ENCODE data around the gene SKP1.

SKP1 gene

DNA sequence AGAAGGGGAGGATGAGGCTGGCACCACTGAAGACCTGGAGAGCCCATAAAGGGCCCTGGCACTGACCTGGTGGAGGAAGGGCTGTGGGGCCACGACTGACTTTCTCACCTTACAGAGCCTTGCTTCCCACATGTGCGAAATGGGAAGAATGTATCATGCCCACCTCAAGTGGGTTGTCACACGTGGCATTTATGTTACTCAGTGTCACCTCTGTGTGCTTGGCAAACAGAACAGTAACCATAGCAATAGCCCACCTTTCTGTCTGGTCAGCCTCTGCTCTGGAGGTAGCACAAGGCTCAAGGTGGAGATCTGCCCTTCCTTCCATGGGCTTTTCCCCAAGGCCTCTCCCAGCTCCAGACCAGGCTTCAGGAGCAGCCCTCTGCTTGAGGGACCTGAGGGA, 45.6 kb downstream of the SKP1 start:
- no peaks in the 10 kb centered on the region for H3K27me3 ChIP-seq (ENCODE audit: control insufficient read depth in 1 of 2, insufficient read depth in 2 of 2, low read length in 2 of 2)
- no peak overlapping the region for H3K27ac ChIP-seq (ENCODE audit: low read depth, low read length)
- H3K9me3 ChIP-seq (ENCODE audit: low read length), result no peaks in the 10 kb centered on the region
- H3K4me1 ChIP-seq (ENCODE audit: insufficient read depth, low read length), result no peaks in the 10 kb centered on the region
- no peak overlapping the region for H3K4me3 ChIP-seq (ENCODE audit: low read depth in 1 of 2, low read length in 2 of 2)
- H3K9ac ChIP-seq (ENCODE audit: low read length), result no peak overlapping the region
- H3K36me3 ChIP-seq (ENCODE audit: insufficient read depth, low read length), result peaks cover 32% of the 10 kb centered on the region

DNA sequence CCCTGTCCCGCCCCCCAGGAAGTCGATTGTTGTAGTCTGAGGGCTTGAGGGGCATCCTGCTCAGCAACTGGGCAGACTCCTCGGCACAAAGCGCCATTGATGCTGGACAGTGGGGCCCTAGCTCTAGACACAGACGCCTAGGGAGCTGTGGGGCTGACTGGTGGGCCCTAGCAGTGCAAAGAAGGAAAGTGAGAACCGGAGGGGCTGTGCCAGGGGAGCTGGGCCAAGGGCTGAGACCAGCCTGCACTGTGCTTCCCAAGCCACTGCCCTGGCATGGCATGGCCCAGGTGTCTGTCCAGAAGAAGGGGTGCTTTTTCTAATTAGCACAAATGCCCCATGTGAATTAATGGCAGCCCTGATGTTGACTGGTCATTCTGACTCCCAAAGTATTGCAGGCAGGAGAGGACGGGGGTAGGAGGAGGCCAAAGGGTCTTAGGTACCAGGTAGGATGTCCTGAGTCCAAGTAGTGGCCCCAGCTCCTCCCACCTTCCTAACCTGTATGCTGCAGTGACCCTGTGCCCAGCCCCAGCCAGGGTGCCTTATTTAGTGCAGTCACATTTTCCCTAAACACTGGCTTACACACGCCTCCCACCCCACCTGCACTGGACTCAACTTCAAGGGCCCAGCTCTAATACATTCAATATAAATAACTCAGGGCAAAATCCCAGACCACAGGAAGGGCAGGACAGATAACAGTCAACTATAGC, 46.4 kb downstream of the SKP1 start:
- Histone ChIP-seq H3K4me3 (ENCODE audit: low read depth in 1 of 2, low read length in 2 of 2) (no peak overlapping the region), H3K27me3 (ENCODE audit: control insufficient read depth in 1 of 2, insufficient read depth in 2 of 2, low read length in 2 of 2) (no peaks in the 10 kb centered on the region), H3K27ac (ENCODE audit: low read depth, low read length) (no peak overlapping the region), H3K36me3 (ENCODE audit: insufficient read depth, low read length) (peaks cover 24% of the 10 kb centered on the region), H3K4me1 (ENCODE audit: insufficient read depth, low read length) (peaks cover 4% of the 10 kb centered on the region), H3K9ac (ENCODE audit: low read length) (no peak overlapping the region), H3K9me3 (ENCODE audit: low read length) (no peaks in the 10 kb centered on the region)

DNA sequence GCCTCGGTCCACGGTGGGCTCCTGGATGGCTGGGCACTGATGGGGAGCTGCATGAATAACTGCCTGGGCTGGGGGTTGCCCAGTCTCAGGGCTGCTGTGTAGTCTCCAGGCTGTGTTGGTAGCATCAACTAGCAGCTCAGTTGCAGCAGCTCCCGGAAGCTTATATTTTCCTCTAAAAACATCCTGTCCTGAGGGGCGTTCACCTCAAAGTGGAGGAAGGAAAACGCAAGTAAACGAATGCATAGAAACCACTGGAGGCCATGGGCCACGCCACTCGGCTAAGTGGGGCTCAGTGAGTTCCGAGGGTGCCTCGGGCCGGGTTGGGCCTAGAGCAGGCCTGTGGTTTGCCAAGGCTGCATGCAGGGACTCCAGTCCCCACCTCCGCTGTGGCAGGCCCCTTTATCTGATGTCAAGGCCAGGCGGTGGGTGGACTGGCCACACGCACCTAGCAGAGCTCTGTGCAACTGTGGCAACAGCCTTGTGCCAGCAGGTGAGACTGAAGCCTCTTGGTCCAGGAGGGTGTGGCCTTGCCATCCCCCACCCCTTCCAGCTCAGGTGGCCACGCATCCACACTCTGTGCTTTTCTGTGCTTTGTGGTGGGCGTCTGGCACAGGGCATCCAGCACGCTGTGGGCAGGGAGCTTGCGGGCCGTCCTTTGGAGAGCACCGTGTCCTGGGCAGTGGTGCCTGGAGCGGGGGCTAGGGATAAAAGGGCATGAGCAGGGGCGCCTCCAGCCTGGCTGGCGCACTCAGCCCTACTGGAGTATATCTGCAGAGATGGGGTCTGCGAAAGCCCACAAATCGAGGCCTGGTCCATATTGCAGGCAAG, 47.1 kb downstream of the SKP1 start:
- H3K27me3 ChIP-seq (ENCODE audit: control insufficient read depth in 1 of 2, insufficient read depth in 2 of 2, low read length in 2 of 2), result no peaks in the 10 kb centered on the region
- H3K27ac ChIP-seq (ENCODE audit: low read depth, low read length), result no peak overlapping the region
- H3K4me1 ChIP-seq (ENCODE audit: insufficient read depth, low read length), result peaks cover 12% of the 10 kb centered on the region
- no peaks in the 10 kb centered on the region for H3K9me3 ChIP-seq (ENCODE audit: low read length)
- H3K9ac ChIP-seq (ENCODE audit: low read length), result no peak overlapping the region
- H3K4me3 ChIP-seq (ENCODE audit: low read depth in 1 of 2, low read length in 2 of 2), result no peak overlapping the region
- H3K36me3 ChIP-seq (ENCODE audit: insufficient read depth, low read length), result peaks cover 20% of the 10 kb centered on the region

DNA sequence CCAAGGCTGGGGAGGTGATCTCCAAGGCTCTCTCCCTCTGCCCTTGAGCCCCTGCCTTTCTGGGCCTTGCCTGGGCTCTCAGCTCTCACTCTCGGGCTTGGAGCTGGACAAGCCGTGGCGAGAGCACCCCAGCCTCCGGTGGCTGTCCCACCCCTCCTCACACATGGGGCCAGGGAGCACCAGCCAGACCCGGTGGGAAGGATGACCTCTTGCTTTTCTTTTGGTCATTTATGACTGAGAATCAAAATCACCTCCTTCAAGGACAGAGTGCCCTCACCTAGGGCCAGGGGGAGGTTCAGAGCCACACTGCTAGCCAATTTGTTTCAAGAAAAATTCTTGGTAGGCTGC, 48.1 kb downstream of the SKP1 start:
- Histone ChIP-seq H3K27me3 (ENCODE audit: control insufficient read depth in 1 of 2, insufficient read depth in 2 of 2, low read length in 2 of 2) (no peaks in the 10 kb centered on the region), H3K27ac (ENCODE audit: low read depth, low read length) (no peak overlapping the region), H3K4me1 (ENCODE audit: insufficient read depth, low read length) (peaks cover 12% of the 10 kb centered on the region), H3K9ac (ENCODE audit: low read length) (no peak overlapping the region), H3K9me3 (ENCODE audit: low read length) (no peaks in the 10 kb centered on the region), H3K4me3 (ENCODE audit: low read depth in 1 of 2, low read length in 2 of 2) (no peak overlapping the region), H3K36me3 (ENCODE audit: insufficient read depth, low read length) (peaks cover 12% of the 10 kb centered on the region)

DNA sequence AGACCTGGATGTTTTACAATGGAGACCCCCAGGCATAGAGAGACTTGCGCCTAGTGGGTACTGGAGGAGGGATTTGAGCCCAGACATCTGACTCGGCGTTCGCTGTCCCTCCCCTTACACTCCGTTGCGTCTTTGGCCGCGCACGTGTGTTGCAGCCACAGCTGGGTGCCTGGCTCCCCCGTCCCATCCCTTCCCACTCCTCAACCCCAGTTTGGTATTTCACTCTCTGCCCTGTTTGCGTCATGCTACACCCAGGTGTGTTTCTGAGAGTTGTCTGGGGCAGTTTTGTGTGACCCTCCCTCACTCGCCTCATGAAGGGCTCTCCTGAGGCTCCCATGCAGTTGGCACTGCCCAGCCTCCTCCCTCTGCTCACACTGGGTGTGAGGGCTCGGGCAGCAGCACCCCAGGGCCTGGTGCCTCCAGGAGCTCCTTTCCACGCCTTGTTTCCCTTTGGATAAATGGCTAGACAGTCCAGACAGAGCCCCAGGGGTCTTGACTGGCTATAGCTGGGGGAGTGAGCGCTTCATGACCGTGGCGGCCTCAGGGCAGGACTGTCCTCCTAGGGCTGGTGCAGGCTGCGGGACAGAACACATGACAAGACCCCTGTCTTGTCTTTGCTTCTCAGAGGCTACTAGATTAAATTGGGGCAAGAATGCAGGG, 48.6 kb downstream of the SKP1 start:
- peaks cover 12% of the 10 kb centered on the region for H3K36me3 ChIP-seq (ENCODE audit: insufficient read depth, low read length)

DNA sequence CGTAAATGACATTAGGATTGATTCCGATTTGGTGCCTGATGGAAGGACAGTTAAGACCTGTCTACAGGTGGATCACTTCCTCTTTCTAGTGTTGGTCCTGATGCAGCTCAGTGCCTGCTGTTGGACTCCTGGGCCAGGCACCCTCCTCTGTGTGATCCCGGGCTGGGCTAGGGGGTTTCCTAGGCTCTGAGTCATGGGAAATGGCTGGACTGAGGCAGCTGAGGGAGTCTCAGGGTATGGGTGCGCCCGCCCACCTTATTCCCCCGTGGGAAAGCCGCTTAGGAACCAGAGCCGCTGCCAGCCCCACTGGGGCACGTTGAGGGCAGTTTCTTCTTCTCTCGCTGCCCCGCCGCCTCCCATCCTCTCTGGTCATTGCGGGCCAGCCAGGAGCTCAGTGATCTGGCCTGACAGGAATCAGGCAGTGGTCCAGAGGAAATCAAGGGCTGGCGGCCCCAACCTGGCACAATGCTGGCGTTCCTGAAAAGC, 49.3 kb downstream of the SKP1 start:
- no peak overlapping the region for H3K9ac ChIP-seq (ENCODE audit: low read length)
- peaks cover 12% of the 10 kb centered on the region for H3K36me3 ChIP-seq (ENCODE audit: insufficient read depth, low read length)
- H3K9me3 ChIP-seq (ENCODE audit: low read length), result no peaks in the 10 kb centered on the region
- H3K4me1 ChIP-seq (ENCODE audit: insufficient read depth, low read length), result peaks cover 12% of the 10 kb centered on the region
- H3K4me3 ChIP-seq (ENCODE audit: low read depth in 1 of 2, low read length in 2 of 2), result no peak overlapping the region
- no peak overlapping the region for H3K27ac ChIP-seq (ENCODE audit: low read depth, low read length)
- H3K27me3 ChIP-seq (ENCODE audit: control insufficient read depth in 1 of 2, insufficient read depth in 2 of 2, low read length in 2 of 2), result no peaks in the 10 kb centered on the region

More for the DNA sequence above, 48.6 kb downstream of the SKP1 start:
- Histone ChIP-seq H3K4me1 (ENCODE audit: insufficient read depth, low read length) (peaks cover 12% of the 10 kb centered on the region), H3K27ac (ENCODE audit: low read depth, low read length) (no peak overlapping the region), H3K4me3 (ENCODE audit: low read depth in 1 of 2, low read length in 2 of 2) (no peak overlapping the region), H3K9ac (ENCODE audit: low read length) (no peak overlapping the region), H3K27me3 (ENCODE audit: control insufficient read depth in 1 of 2, insufficient read depth in 2 of 2, low read length in 2 of 2) (no peaks in the 10 kb centered on the region), H3K9me3 (ENCODE audit: low read length) (no peaks in the 10 kb centered on the region)

DNA sequence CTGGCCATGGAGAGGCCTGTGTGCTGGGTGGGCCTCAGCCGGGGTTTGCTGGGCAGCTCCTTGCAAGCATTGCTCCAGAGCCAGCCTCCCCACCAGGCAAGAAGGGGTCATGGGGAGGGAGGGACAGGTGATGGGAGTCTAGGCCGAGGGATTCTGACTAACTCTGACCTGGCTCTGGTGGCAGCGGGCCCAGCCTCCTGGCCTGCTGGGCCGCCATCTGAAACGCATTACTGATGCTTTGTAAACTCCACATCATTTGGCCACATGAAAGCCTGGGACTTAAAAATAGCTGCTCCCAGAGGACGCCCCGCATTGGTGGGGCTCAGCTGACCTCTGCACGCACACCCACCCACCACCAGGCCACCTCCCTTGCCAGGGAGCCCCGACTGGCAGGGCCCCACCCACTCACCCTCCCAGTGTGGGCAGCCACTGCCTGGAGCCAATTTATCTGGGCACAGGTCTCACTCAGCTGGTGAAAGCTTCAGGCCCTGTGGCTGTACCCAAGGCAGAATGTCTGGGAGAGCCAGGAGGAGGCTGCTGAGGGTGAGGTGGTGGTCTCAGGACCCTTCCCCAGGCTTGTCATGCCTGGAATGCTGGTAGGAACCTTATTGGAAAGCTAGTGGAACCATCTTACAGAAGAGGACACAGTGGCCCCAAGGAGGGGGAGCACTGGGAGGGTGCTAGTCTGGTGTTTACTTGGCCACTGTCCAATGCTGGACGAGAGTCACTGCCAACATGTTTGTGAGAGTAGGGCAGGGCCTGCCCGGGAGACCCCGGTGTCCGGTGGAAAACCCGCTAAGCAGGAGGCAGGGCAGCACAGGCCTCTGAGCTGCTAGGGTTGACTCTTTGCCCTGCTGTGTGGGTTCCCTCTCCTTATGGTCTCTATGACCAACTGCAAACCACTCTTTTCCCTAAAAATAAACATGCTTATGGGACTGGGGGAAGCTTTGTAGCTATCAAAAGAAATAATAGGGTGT, 51.4 kb downstream of the SKP1 start:
- Histone ChIP-seq H3K4me3 (ENCODE audit: low read depth in 1 of 2, low read length in 2 of 2) (no peak overlapping the region), H3K36me3 (ENCODE audit: insufficient read depth, low read length) (peaks cover 12% of the 10 kb centered on the region), H3K27ac (ENCODE audit: low read depth, low read length) (no peak overlapping the region), H3K4me1 (ENCODE audit: insufficient read depth, low read length) (peaks cover 12% of the 10 kb centered on the region), H3K9me3 (ENCODE audit: low read length) (no peaks in the 10 kb centered on the region), H3K27me3 (ENCODE audit: control insufficient read depth in 1 of 2, insufficient read depth in 2 of 2, low read length in 2 of 2) (no peaks in the 10 kb centered on the region), H3K9ac (ENCODE audit: low read length) (no peak overlapping the region)

DNA sequence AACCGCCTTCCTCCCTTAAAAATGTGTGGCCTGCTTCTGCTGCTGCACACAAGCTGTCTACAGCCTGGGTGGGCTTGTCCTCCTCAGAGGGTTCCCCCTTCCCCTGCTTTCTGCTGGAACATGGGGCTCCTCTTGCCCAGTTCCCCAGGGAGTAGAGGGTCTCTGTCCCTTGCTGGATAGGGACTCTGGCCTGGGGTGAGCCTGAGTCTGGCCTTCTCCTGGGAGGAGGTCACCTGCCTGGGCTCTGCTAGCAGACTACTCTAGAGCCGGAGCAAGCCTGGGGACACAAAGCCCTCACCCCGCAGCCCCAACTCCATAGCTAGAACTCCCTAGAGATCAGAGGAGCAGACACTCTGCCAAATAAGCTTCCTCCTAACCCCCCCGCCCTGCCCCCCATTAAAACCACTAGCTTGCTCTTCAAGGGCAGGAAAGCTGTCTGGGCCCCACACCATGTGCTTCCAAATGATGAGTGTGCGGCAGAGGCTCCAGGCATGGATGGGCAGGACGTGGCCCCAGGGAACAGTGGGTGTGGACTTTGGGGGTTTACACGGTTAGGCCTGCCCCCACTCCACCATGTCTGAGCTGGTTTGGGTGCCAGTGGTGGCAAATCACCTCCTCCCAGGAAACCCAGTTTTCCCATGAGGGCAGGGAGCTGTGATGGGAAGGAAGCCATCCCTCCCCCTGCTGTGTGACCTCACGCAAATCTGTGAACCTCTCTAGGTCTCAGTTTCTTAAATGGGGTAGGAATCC, 52.3 kb downstream of the SKP1 start:
- Histone ChIP-seq H3K27me3 (ENCODE audit: control insufficient read depth in 1 of 2, insufficient read depth in 2 of 2, low read length in 2 of 2) (no peaks in the 10 kb centered on the region), H3K4me3 (ENCODE audit: low read depth in 1 of 2, low read length in 2 of 2) (no peak overlapping the region), H3K9ac (ENCODE audit: low read length) (no peak overlapping the region), H3K27ac (ENCODE audit: low read depth, low read length) (no peak overlapping the region), H3K4me1 (ENCODE audit: insufficient read depth, low read length) (peaks cover 12% of the 10 kb centered on the region), H3K36me3 (ENCODE audit: insufficient read depth, low read length) (peaks cover 9% of the 10 kb centered on the region), H3K9me3 (ENCODE audit: low read length) (no peaks in the 10 kb centered on the region)

DNA sequence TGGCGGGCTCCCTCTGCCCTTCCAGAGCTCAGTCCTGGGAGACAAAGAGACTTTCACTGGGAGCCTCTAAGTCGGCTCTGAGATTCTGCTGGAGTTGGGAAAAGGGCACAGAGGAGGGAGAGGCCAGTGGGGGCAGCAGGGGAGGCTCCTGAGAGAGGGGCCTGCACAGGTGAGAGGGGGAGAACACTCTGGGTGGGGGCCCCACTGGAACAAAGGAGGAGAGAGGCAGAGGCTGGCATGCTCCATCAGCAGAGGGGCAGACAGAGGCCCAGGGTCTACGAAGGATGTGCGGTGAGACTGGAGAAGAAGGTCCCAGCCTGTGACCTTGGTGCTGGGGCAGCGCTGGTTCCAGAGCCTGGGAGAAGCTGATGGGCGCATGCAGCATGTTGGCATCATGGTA, 53.4 kb downstream of the SKP1 start:
- no peaks in the 10 kb centered on the region for H3K27me3 ChIP-seq (ENCODE audit: control insufficient read depth in 1 of 2, insufficient read depth in 2 of 2, low read length in 2 of 2)
- H3K4me1 ChIP-seq (ENCODE audit: insufficient read depth, low read length), result peaks cover 12% of the 10 kb centered on the region
- H3K9ac ChIP-seq (ENCODE audit: low read length), result no peak overlapping the region
- H3K9me3 ChIP-seq (ENCODE audit: low read length), result no peaks in the 10 kb centered on the region
- H3K36me3 ChIP-seq (ENCODE audit: insufficient read depth, low read length), result no peaks in the 10 kb centered on the region
- no peak overlapping the region for H3K4me3 ChIP-seq (ENCODE audit: low read depth in 1 of 2, low read length in 2 of 2)
- H3K27ac ChIP-seq (ENCODE audit: low read depth, low read length), result no peak overlapping the region

DNA sequence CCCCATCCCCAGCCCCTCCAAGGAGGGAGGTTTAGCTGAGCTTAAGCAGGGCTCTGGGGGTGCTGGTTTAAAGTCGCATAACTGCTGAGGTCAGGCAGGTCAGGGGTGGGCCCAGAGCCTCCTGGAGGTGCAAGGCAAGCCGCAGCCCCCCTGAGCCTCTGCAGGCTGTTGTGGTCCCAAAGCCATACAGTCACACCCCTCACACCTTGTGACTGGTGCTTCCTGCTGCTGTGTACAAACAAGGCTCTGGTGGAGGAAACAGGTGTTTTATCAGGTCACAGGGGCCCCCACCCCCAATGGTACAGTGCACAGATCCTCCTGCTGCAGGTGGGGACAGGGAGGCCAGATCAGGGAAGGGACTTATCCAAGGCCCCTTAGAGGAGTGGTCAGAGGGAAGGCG, 54.2 kb downstream of the SKP1 start:
- Histone ChIP-seq H3K9me3 (ENCODE audit: low read length) (no peaks in the 10 kb centered on the region), H3K4me1 (ENCODE audit: insufficient read depth, low read length) (peaks cover 12% of the 10 kb centered on the region), H3K27me3 (ENCODE audit: control insufficient read depth in 1 of 2, insufficient read depth in 2 of 2, low read length in 2 of 2) (no peaks in the 10 kb centered on the region), H3K36me3 (ENCODE audit: insufficient read depth, low read length) (no peaks in the 10 kb centered on the region), H3K4me3 (ENCODE audit: low read depth in 1 of 2, low read length in 2 of 2) (no peak overlapping the region), H3K27ac (ENCODE audit: low read depth, low read length) (no peak overlapping the region), H3K9ac (ENCODE audit: low read length) (no peak overlapping the region)
